K562 (cell line): Measurements from ENCODE around the gene TAF8. TPM values are rescaled to one million over a fixed set of nuclear protein-coding genes. Genes with fewer than 3 reads are reported as not detected.

Experiments used
- ARID1B ChIP-seq: fragments of 450-650 bp; IDR thresholded peaks from 2 replicates; pipeline ENCODE4 v1.6.1; 2016; ENCODE audit warnings: antibody characterized with exemption, mild to moderate bottlenecking, inconsistent platforms
- ARID4B ChIP-seq: sonication (generic); formaldehyde crosslinking; IDR thresholded peaks from 2 replicates; pipeline ENCODE4 v1.8.0; 2022; ENCODE audit warnings: mild to moderate bottlenecking, missing genetic modification reagents
- ATF1 ChIP-seq, 2 experiments: fragments of 450-650 bp in 1 of 2; IDR thresholded peaks; 2 replicates each; pipeline ENCODE4 v1.6.1; 2016; ENCODE audit warnings: missing compliant biosample characterization in 1 of 2, missing genetic modification characterization in 1 of 2
- CCAR2 ChIP-seq: fragments of 200-400 bp; formaldehyde crosslinking; IDR thresholded peaks from 2 replicates; pipeline ENCODE4 v1.6.1; 2017; ENCODE audit warnings: mild to moderate bottlenecking, low read depth, low read length
- CGGBP1 ChIP-seq: fragments of 250-450 bp; sonication (Bioruptor Pico); IDR thresholded peaks from 2 replicates; pipeline ENCODE4 v1.9.0; 2021; ENCODE audit warnings: mild to moderate bottlenecking
- CLOCK ChIP-seq: fragments of 250-450 bp; sonication (Bioruptor Pico); IDR thresholded peaks from 2 replicates; pipeline ENCODE4 v1.4.0; 2020; ENCODE audit warnings: mild to moderate bottlenecking, moderate library complexity, borderline replicate concordance
- FOS ChIP-seq: IDR thresholded peaks from 3 replicates; pipeline ENCODE4 v1.6.1; 2011; ENCODE audit not compliant: insufficient read length; ENCODE audit errors: extremely low read depth
- GABPB1 ChIP-seq: sonication (generic); formaldehyde crosslinking; IDR thresholded peaks from 2 replicates; pipeline ENCODE4 v1.8.0; 2022; ENCODE audit warnings: mild to moderate bottlenecking, missing genetic modification reagents
- GABPB2 ChIP-seq: fragments of 250-450 bp; sonication (Bioruptor Pico); conservative IDR thresholded peaks from 2 replicates; pipeline ENCODE4 v1.5.1; 2021; ENCODE audit warnings: mild to moderate bottlenecking
- HOXB6 ChIP-seq: fragments of 250-450 bp; sonication (Bioruptor Pico); IDR thresholded peaks from 2 replicates; pipeline ENCODE4 v1.5.1; 2022; ENCODE audit warnings: mild to moderate bottlenecking, borderline replicate concordance
- JUNB ChIP-seq: fragments of 450-650 bp; formaldehyde crosslinking; conservative IDR thresholded peaks from 2 replicates; pipeline ENCODE4 v1.4.0; 2020; ENCODE audit warnings: mild to moderate bottlenecking
- LEF1 ChIP-seq: fragments of 450-650 bp; IDR thresholded peaks from 2 replicates; pipeline ENCODE4 v1.6.1; 2016; ENCODE audit warnings: mild to moderate bottlenecking
- NCOA2 ChIP-seq, 2 experiments: fragments of 450-650 bp; IDR thresholded peaks; 2 replicates each; pipeline ENCODE4 v1.6.1; 2018; ENCODE audit warnings: mild to moderate bottlenecking in 2 of 2, moderate library complexity in 1 of 2; ENCODE audit not compliant: partially characterized antibody in 2 of 2
- NKRF ChIP-seq: fragments of 450-650 bp; IDR thresholded peaks from 2 replicates; pipeline ENCODE4 v1.6.1; 2016; ENCODE audit warnings: borderline replicate concordance
- POU5F1 ChIP-seq: fragments of 150-350 bp; IDR thresholded peaks from 2 replicates; pipeline ENCODE4 v1.6.1; 2014; ENCODE audit warnings: borderline replicate concordance, low read length, low read depth, mild to moderate bottlenecking; ENCODE audit not compliant: partially characterized antibody
- RHOXF2B ChIP-seq: fragments of 250-450 bp; sonication (Bioruptor Pico); conservative IDR thresholded peaks from 2 replicates; pipeline ENCODE4 v1.5.1; 2021
- SETDB1 ChIP-seq: IDR thresholded peaks from one replicate; pipeline ENCODE4 v1.6.1; 2012; ENCODE audit warnings: low read length, control low read depth, inconsistent platforms
- ZNF274 ChIP-seq: IDR thresholded peaks from 2 replicates; pipeline ENCODE4 v1.6.1; 2011; ENCODE audit warnings: low read depth, mild to moderate bottlenecking, low read length, moderate library complexity, borderline replicate concordance
- ZNF589 ChIP-seq: fragments of 200-800 bp; sonication (Bioruptor generic); IDR thresholded peaks from 2 replicates; pipeline ENCODE4 v1.6.1; 2016; ENCODE audit warnings: low read depth, missing genetic modification characterization, missing compliant biosample characterization
- polyA plus RNA-seq, 8 experiments: library from polyadenylated mRNA; depleted of rRNA in 4 of 8; stranded (reverse) in 5 of 8; unstranded in 3 of 8; fragments of >200 nt; fragmentation: Nextera tagmentation in 2 of 8; fragmentation: Illumina TruSeq in 1 of 8; extraction: Ambion mirVana in 2 of 8; extraction: Trizol in 1 of 8; gene quantifications; 2 replicates each; pipeline versions ENCODE4 v1.2.1 to v1.2.3, GENCODE V29; 2011 to 2014; ENCODE audit warnings: inconsistent platforms in 1 of 8, missing spikeins in 1 of 8
- total RNA-seq, 7 experiments: library from RNA; depleted of rRNA in 6 of 7; stranded (reverse); fragments of >200 nt in 6 of 7; fragmentation: Illumina TruSeq in 2 of 7; extraction: Trizol in 2 of 7; gene quantifications; 2 replicates each; pipeline versions ENCODE4 v1.2.1 to v1.2.3, GENCODE V29; 2011 to 2021; ENCODE audit warnings: low replicate concordance in 1 of 7

Gene TAF8
- total and polyA plus RNA-seq, 9 of the 15 experiments (the other 6 are each of a cell fraction or from before 2014, with no cell fraction given) = 29.4 to 84.0 (median 52.6) TPM

- TF ChIP-seq ARID1B (peak; percentile 99), FOS (peak; percentile 56), CGGBP1 (no peak; the same call in 1 of the 2 replicates), NCOA2 (IDR thresholded peaks at IDR 0.05; ENCODE audit: partially characterized antibody in 2 of 2) (no peak), RHOXF2B (CRISPR knock-in tag) (no peak), SETDB1 (peak; percentile 60), GABPB2 (CRISPR knock-in tag) (no peak), JUNB (CRISPR knock-in tag) (peak; percentile 77; the same call in 1 of the 2 replicates), ARID4B (CRISPR knock-in tag) (peak; percentile 72), LEF1 (peak; percentile 93), GABPB1 (CRISPR knock-in tag) (peak; percentile 66), POU5F1 (no peak), NKRF (no peak), HOXB6 (CRISPR knock-in tag) (no peak), CLOCK (CRISPR knock-in tag) (no peak), ATF1 (CRISPR knock-in tag; IDR thresholded peaks at IDR 0.05) (no peak), ATF1 (tag; IDR thresholded peaks at IDR 0.05) (peak; percentile 74), ZNF589 (CRISPR knock-in tag) (peak; percentile 91), CCAR2 (no peak), ZNF274 (peak; percentile 86; the same call in 1 of the 2 replicates)
These were observed 33.2 kb upstream of the TAF8 start (continued) for GRCh38 chr6:42017021-42017643.
